SW480 (cell line): ENCODE data around the gene PIK3R6.

Experiments
- DNase-seq: peaks from one replicate; pipeline ENCODE4 v3.0.0-alpha.2; 2016; ENCODE audit warnings: low spot score

PIK3R6 gene

GRCh38 chr17:8894673-8895578 is 27.5 kb upstream of the PIK3R6 start:
- peak; percentile 69 for DNase-seq

- no peak for DNase-seq
Observed at GRCh38 chr17:8894202-8894671, 26.8 kb upstream of the PIK3R6 start.

- no peak for DNase-seq
Observed at GRCh38 chr17:8893621-8894201, 26.2 kb upstream of the PIK3R6 start.

- no peak for DNase-seq
Observed at GRCh38 chr17:8893059-8893458, 25.6 kb upstream of the PIK3R6 start.

- DNase-seq: no peak
Observed at GRCh38 chr17:8892338-8892690, 24.8 kb upstream of the PIK3R6 start.

- DNase-seq: no peak
Observed at GRCh38 chr17:8890671-8891070, 23.2 kb upstream of the PIK3R6 start.

- no peak for DNase-seq
Observed at GRCh38 chr17:8889458-8890210, 22.2 kb upstream of the PIK3R6 start.

- DNase-seq: no peak
Observed at GRCh38 chr17:8888704-8889302, 21.3 kb upstream of the PIK3R6 start.

- DNase-seq: peak; percentile 81
Observed at GRCh38 chr17:8887834-8888703, 20.6 kb upstream of the PIK3R6 start.

GRCh38 chr17:8887301-8887700 is 19.8 kb upstream of the PIK3R6 start:
- no peak for DNase-seq

- no peak for DNase-seq
Observed at GRCh38 chr17:8885967-8886684, 18.7 kb upstream of the PIK3R6 start.

- peak; percentile 34 for DNase-seq
Observed at GRCh38 chr17:8885163-8885966, 17.9 kb upstream of the PIK3R6 start.

GRCh38 chr17:8884336-8884990 is 17.0 kb upstream of the PIK3R6 start:
- DNase-seq: no peak

GRCh38 chr17:8883353-8883752 is 15.9 kb upstream of the PIK3R6 start:
- no peak for DNase-seq

- no peak for DNase-seq
Observed at GRCh38 chr17:8881606-8882005, 14.1 kb upstream of the PIK3R6 start.

- no peak for DNase-seq
Observed at GRCh38 chr17:8880466-8880865, 13.0 kb upstream of the PIK3R6 start.

- no peak for DNase-seq
Observed at GRCh38 chr17:8879410-8879809, 11.9 kb upstream of the PIK3R6 start.

GRCh38 chr17:8877984-8878383 is 10.5 kb upstream of the PIK3R6 start:
- DNase-seq: no peak

GRCh38 chr17:8875957-8876356 is 8.5 kb upstream of the PIK3R6 start:
- DNase-seq: no peak
